H1 (cell line): ENCODE data around the gene RAD18. TPM values are rescaled to one million over a fixed set of nuclear protein-coding genes. Genes with fewer than 3 reads are reported as not detected.

Source experiments
- CTCF ChIA-PET: fragments of 300-600 bp; sonication (Branson Sonifier 250); formaldehyde crosslinking; loops from one replicate; lab custom pipeline; 2021; ENCODE audit not compliant: partially characterized antibody; lab: Charles Lee
- POLR2A ChIA-PET: fragments of 300-600 bp; sonication (Branson Sonifier 250); formaldehyde crosslinking; loops from one replicate; lab custom pipeline; 2021; ENCODE audit warnings: inconsistent platforms; ENCODE audit not compliant: partially characterized antibody; lab: Charles Lee
- DNase-seq, 2 experiments: peaks; one replicate each; pipeline versions ENCODE4 v3.0.0 to v3.0.0-alpha.2; 2010 to 2022; ENCODE audit warnings: low spot score in 2 of 2, low read depth in 1 of 2, mixed read lengths in 1 of 2
- FAIRE-seq: peaks from 2 replicates; lab custom pipeline; 2011; peaks lifted over from hg19 to GRCh38; lab: Jason Lieb, UNC
- H2AFZ ChIP-seq: 2 replicates; pipeline ENCODE4 v1.8.1; 2012; ENCODE audit warnings: low read length, inconsistent platforms
- H2AK5ac ChIP-seq: 2 replicates; pipeline ENCODE4 v1.6.1; 2013; ENCODE audit warnings: low read depth, low read length
- H2BK120ac ChIP-seq: replicated peaks from 2 replicates; pipeline ENCODE3; 2013; ENCODE audit warnings: low read depth, low read length, inconsistent platforms
- H2BK12ac ChIP-seq: 2 replicates; pipeline ENCODE4 v1.6.1; 2013; ENCODE audit warnings: low read depth, low read length
- H2BK15ac ChIP-seq: 2 replicates; pipeline ENCODE4 v1.6.1; 2013; ENCODE audit warnings: low read length
- H2BK20ac ChIP-seq: 2 replicates; pipeline ENCODE4 v1.6.1; 2013; ENCODE audit warnings: low read length
- H2BK5ac ChIP-seq: 2 replicates; pipeline ENCODE4 v1.6.1; 2013; ENCODE audit warnings: low read depth, low read length
- H3K14ac ChIP-seq: 2 replicates; pipeline ENCODE4 v1.6.1; 2013; ENCODE audit warnings: inconsistent platforms; ENCODE audit not compliant: insufficient read length
- H3K18ac ChIP-seq: 2 replicates; pipeline ENCODE4 v1.6.1; 2013; ENCODE audit warnings: low read length; ENCODE audit errors: extremely low read depth
- H3K23ac ChIP-seq: 2 replicates; pipeline ENCODE4 v1.6.1; 2013; ENCODE audit warnings: inconsistent platforms; ENCODE audit not compliant: insufficient read length
- H3K23me2 ChIP-seq: 2 replicates; pipeline ENCODE4 v1.6.1; 2013; ENCODE audit warnings: low read depth, low read length
- H3K27ac ChIP-seq: 2 replicates; pipeline ENCODE4 v1.6.1; 2011; ENCODE audit warnings: low read depth, low read length, inconsistent platforms
- H3K27me3 ChIP-seq, 4 experiments: replicated peaks in 1 of 4; 1 replicate in 1 of 4; 2 replicates in 3 of 4; pipeline versions ENCODE4 v1.6.1 to v1.8.1; 2011 to 2013; ENCODE audit warnings: low read length in 3 of 4, mild to moderate bottlenecking in 3 of 4, inconsistent platforms in 2 of 4, mixed read lengths in 2 of 4, moderate library complexity in 1 of 4; ENCODE audit not compliant: control insufficient read depth in 3 of 4, insufficient read depth in 3 of 4; ENCODE audit errors: extremely low read depth in 1 of 4
- H3K36me3 ChIP-seq, 4 experiments: 2 replicates each; pipeline versions ENCODE4 v1.6.1 to v1.8.1; 2011 to 2013; ENCODE audit warnings: mild to moderate bottlenecking in 4 of 4, low read length in 3 of 4, moderate library complexity in 2 of 4, control low read depth in 1 of 4, inconsistent platforms in 1 of 4; ENCODE audit not compliant: insufficient read depth in 4 of 4, control insufficient read depth in 2 of 4
- H3K4ac ChIP-seq: replicated peaks from 2 replicates; pipeline ENCODE3; 2013; ENCODE audit warnings: low read length, low read depth, mixed read lengths, inconsistent platforms; ENCODE audit not compliant: insufficient read length
- H3K4me1 ChIP-seq, 4 experiments: replicated peaks in 1 of 4; 1 replicate in 1 of 4; 2 replicates in 3 of 4; pipeline versions ENCODE4 v1.6.1 to v1.8.1; 2011 to 2013; ENCODE audit warnings: low read length in 3 of 4, inconsistent platforms in 2 of 4, mixed read lengths in 1 of 4; ENCODE audit not compliant: insufficient read depth in 4 of 4, control insufficient read depth in 3 of 4
- H3K4me2 ChIP-seq, 2 experiments: 2 replicates each; pipeline versions ENCODE4 v1.6.1 to v1.8.1; 2011 to 2013; ENCODE audit warnings: low read depth in 2 of 2, low read length in 2 of 2, control low read depth in 1 of 2, inconsistent platforms in 1 of 2, mild to moderate bottlenecking in 1 of 2; ENCODE audit not compliant: insufficient read depth in 1 of 2
- H3K4me3 ChIP-seq, 4 experiments: fragments of 200-600, 300-600 bp in 1 of 4; sonication (generic), shearing (Covaris generic), sonication (Bioruptor Twin) in 1 of 4; 2 replicates each; pipeline versions ENCODE4 v1.5.1 to v1.8.1; 2011 to 2016; ENCODE audit warnings: low read length in 4 of 4, low read depth in 3 of 4, control low read depth in 2 of 4, inconsistent platforms in 2 of 4, mild to moderate bottlenecking in 2 of 4, mixed read lengths in 1 of 4, moderate library complexity in 1 of 4; ENCODE audit not compliant: insufficient read depth in 2 of 4; ENCODE audit errors: extremely low read depth in 1 of 4
- H3K56ac ChIP-seq: replicated peaks from 2 replicates; pipeline ENCODE3; 2013; ENCODE audit warnings: low read depth, mild to moderate bottlenecking, mixed read lengths, low read length, inconsistent platforms; ENCODE audit not compliant: insufficient read length
- H3K79me1 ChIP-seq: 2 replicates; pipeline ENCODE4 v1.6.1; 2013; ENCODE audit warnings: low read depth, low read length, control low read depth
- H3K79me2 ChIP-seq, 2 experiments: 2 replicates each; pipeline versions ENCODE4 v1.6.1 to v1.8.1; 2012 to 2013; ENCODE audit warnings: low read length in 2 of 2, mild to moderate bottlenecking in 2 of 2, inconsistent platforms in 1 of 2; ENCODE audit not compliant: insufficient read depth in 2 of 2, control insufficient read depth in 1 of 2
- H3K9ac ChIP-seq, 4 experiments: replicated peaks in 1 of 4; 1 replicate in 1 of 4; 2 replicates in 3 of 4; pipeline versions ENCODE4 v1.6.1 to v1.8.1; 2011 to 2013; ENCODE audit warnings: low read depth in 3 of 4, low read length in 3 of 4, control low read depth in 2 of 4, mild to moderate bottlenecking in 2 of 4, moderate library complexity in 2 of 4, inconsistent platforms in 1 of 4; ENCODE audit errors: extremely low read depth in 1 of 4
- H3K9me3 ChIP-seq, 2 experiments: 2 replicates each; pipeline versions ENCODE4 v1.6.1 to v1.8.1; 2012 to 2013; ENCODE audit warnings: mild to moderate bottlenecking in 2 of 2, moderate library complexity in 2 of 2, control low read depth in 1 of 2, inconsistent platforms in 1 of 2, low read depth in 1 of 2, low read length in 1 of 2, mixed read lengths in 1 of 2; ENCODE audit not compliant: insufficient read depth in 2 of 2
- H4K20me1 ChIP-seq, 2 experiments: replicated peaks in 1 of 2; 2 replicates each; pipeline versions ENCODE3 to v1.8.1; 2011 to 2013; ENCODE audit warnings: inconsistent platforms in 2 of 2, low read length in 2 of 2, mild to moderate bottlenecking in 1 of 2; ENCODE audit not compliant: insufficient read depth in 2 of 2, control insufficient read depth in 1 of 2
- H4K5ac ChIP-seq: 2 replicates; pipeline ENCODE4 v1.6.1; 2013; ENCODE audit warnings: low read length, low read depth, mixed read lengths, inconsistent platforms; ENCODE audit not compliant: insufficient read length
- H4K8ac ChIP-seq: 2 replicates; pipeline ENCODE4 v1.8.0; 2013; ENCODE audit warnings: mild to moderate bottlenecking, moderate library complexity, low read length, inconsistent platforms; ENCODE audit not compliant: insufficient read depth; ENCODE audit errors: extremely low read depth
- H4K91ac ChIP-seq: replicated peaks from 2 replicates; pipeline ENCODE3; 2013; ENCODE audit warnings: low read length, mixed read lengths, inconsistent platforms; ENCODE audit not compliant: insufficient read length
- BCL11A ChIP-seq, 2 experiments: IDR thresholded peaks; one replicate each; pipeline ENCODE4 v1.6.1; 2011; ENCODE audit warnings: low read depth in 2 of 2, low read length in 2 of 2, mild to moderate bottlenecking in 2 of 2
- BRCA1 ChIP-seq: IDR thresholded peaks from 2 replicates; pipeline ENCODE4 v1.6.1; 2012; ENCODE audit warnings: low read depth, low read length, improper control_type of control experiment
- CBX8 ChIP-seq: fragments of 300-800, 300-1000 bp; sonication (generic); IDR thresholded peaks from 2 replicates; pipeline ENCODE4 v1.7.1; 2016; ENCODE audit warnings: low read depth, low read length, borderline replicate concordance
- CHD2 ChIP-seq: IDR thresholded peaks from 2 replicates; pipeline ENCODE4 v1.6.1; 2012; ENCODE audit warnings: low read length, improper control_type of control experiment
- CTBP2 ChIP-seq: IDR thresholded peaks from 2 replicates; pipeline ENCODE4 v1.7.0; 2011; ENCODE audit warnings: borderline replicate concordance, mild to moderate bottlenecking, moderate library complexity, mixed read lengths, low read length; ENCODE audit not compliant: insufficient read depth, insufficient read length
- FOSL1 ChIP-seq: IDR thresholded peaks from 2 replicates; pipeline ENCODE4 v1.6.1; 2011; ENCODE audit warnings: mild to moderate bottlenecking, low read depth, low read length, moderate library complexity; ENCODE audit not compliant: insufficient read depth
- GTF2F1 ChIP-seq: IDR thresholded peaks from 2 replicates; pipeline ENCODE4 v1.6.1; 2012; ENCODE audit warnings: low read depth, low read length, improper control_type of control experiment, borderline replicate concordance
- HDAC6 ChIP-seq: IDR thresholded peaks from one replicate; pipeline ENCODE4 v1.7.1; 2012; ENCODE audit warnings: low read depth, mild to moderate bottlenecking, inconsistent platforms, low read length, moderate library complexity
- KDM5A ChIP-seq: fragments of 200-600 bp; IDR thresholded peaks from 2 replicates; pipeline ENCODE4 v1.7.1; 2012; ENCODE audit warnings: mild to moderate bottlenecking, low read length, inconsistent platforms, mixed read lengths
- POLR2A ChIP-seq, 2 experiments: IDR thresholded peaks; 1 replicate in 1 of 2; 2 replicates in 1 of 2; pipeline ENCODE4 v1.6.1; 2011; ENCODE audit warnings: low read depth in 2 of 2, low read length in 2 of 2, mild to moderate bottlenecking in 2 of 2; ENCODE audit errors: control extremely low read depth in 1 of 2
- RAD21 ChIP-seq, 2 experiments: IDR thresholded peaks in 1 of 2; conservative IDR thresholded peaks in 1 of 2; 2 replicates each; pipeline ENCODE4 v1.6.1; 2011; ENCODE audit warnings: low read depth in 2 of 2, low read length in 2 of 2, improper control_type of control experiment in 1 of 2, inconsistent platforms in 1 of 2, mild to moderate bottlenecking in 1 of 2, moderate library complexity in 1 of 2
- RBBP5 ChIP-seq: IDR thresholded peaks from 2 replicates; pipeline ENCODE4 v1.7.1; 2012; ENCODE audit warnings: low read depth, mild to moderate bottlenecking, inconsistent platforms, low read length, moderate library complexity, borderline replicate concordance
- RFX5 ChIP-seq: IDR thresholded peaks from 2 replicates; pipeline ENCODE4 v1.6.1; 2011; ENCODE audit warnings: low read depth, low read length, improper control_type of control experiment, borderline replicate concordance
- SIN3A ChIP-seq, 2 experiments: IDR thresholded peaks in 1 of 2; conservative IDR thresholded peaks in 1 of 2; 2 replicates each; pipeline ENCODE4 v1.6.1; 2011 to 2012; ENCODE audit warnings: low read length in 2 of 2, improper control_type of control experiment in 1 of 2, low read depth in 1 of 2, mild to moderate bottlenecking in 1 of 2
- TBP ChIP-seq: IDR thresholded peaks from 2 replicates; pipeline ENCODE4 v1.6.1; 2011; ENCODE audit warnings: low read depth, low read length, improper control_type of control experiment
- TEAD4 ChIP-seq: IDR thresholded peaks from 2 replicates; pipeline ENCODE4 v1.6.1; 2012; ENCODE audit warnings: low read depth, low read length, inconsistent platforms, mixed read lengths
- polyA plus RNA-seq, 7 experiments: library from polyadenylated mRNA; depleted of rRNA in 3 of 7; stranded (reverse) in 5 of 7; unstranded in 2 of 7; fragments of >200 nt in 5 of 7; fragments of 200-250 nt in 2 of 7; gene quantifications; 1 replicate in 5 of 7; 2 replicates in 1 of 7; 4 replicates in 1 of 7; pipeline versions ENCODE4 v1.2.1 to v1.2.3, GENCODE V29; 2011 to 2013; ENCODE audit warnings: missing spikeins in 2 of 7, mixed read lengths in 2 of 7
- total RNA-seq: library from RNA; stranded (reverse); fragmentation: NEBNext Ultra II Directional; extraction: Animal tissue kit (Norgen Biotek cat#: 25700); gene quantifications from 2 replicates; pipeline ENCODE4 v1.2.1, GENCODE V29; 2021

The RAD18 gene
- total and polyA plus RNA-seq, 2 of the 8 experiments (the other 6 are each of a cell fraction or from before 2014, with no cell fraction given), result 13.0 to 23.2 TPM

GRCh38 chr3:8891303-8891702, 72.0 kb downstream of the RAD18 start:
- no peak overlapping the region for H2AK5ac ChIP-seq
- H4K5ac ChIP-seq, result no peak overlapping the region
- H2BK5ac ChIP-seq, result no peak overlapping the region
- no peak for DNase-seq
- no peaks in the 10 kb centered on the region for H3K79me2 ChIP-seq
- no peak overlapping the region for H3K9ac ChIP-seq
- FAIRE-seq, result no peak
- no peaks in the 10 kb centered on the region for H3K9me3 ChIP-seq
- TF ChIP-seq KDM5A, result no peak
- no peak for TF ChIP-seq TBP
- TF ChIP-seq FOSL1, result no peak
- TF ChIP-seq SIN3A (conservative IDR thresholded peaks at IDR 0.05 in 1 of 2, IDR thresholded peaks at IDR 0.05 in 1 of 2; ENCODE audit: low read depth in 1 of 2, low read length in 2 of 2), result no peak
- no peak for TF ChIP-seq RAD21 (IDR thresholded peaks at IDR 0.05 in 1 of 2, conservative IDR thresholded peaks at IDR 0.05 in 1 of 2; ENCODE audit: low read depth in 2 of 2, low read length in 2 of 2)
- TF ChIP-seq BRCA1, result no peak
- no peak for TF ChIP-seq TEAD4
- TF ChIP-seq CHD2, result no peak
- no peak for TF ChIP-seq RBBP5
- no peak for TF ChIP-seq HDAC6
- TF ChIP-seq CTBP2, result no peak
- TF ChIP-seq BCL11A (IDR thresholded peaks at IDR 0.05; ENCODE audit: low read depth in 2 of 2, low read length in 2 of 2), result no peak
- no peak for TF ChIP-seq RFX5
- TF ChIP-seq POLR2A (IDR thresholded peaks at IDR 0.05; ENCODE audit: control extremely low read depth in 1 of 2, low read depth in 2 of 2, low read length in 2 of 2), result no peak
- no peak for TF ChIP-seq CBX8
- TF ChIP-seq GTF2F1, result no peak
- no peak overlapping the region for H4K8ac ChIP-seq
- H2AFZ ChIP-seq, result no peak overlapping the region
- H3K27ac ChIP-seq, result no peak overlapping the region
- no peak overlapping the region for H3K14ac ChIP-seq
- no peak overlapping the region for H3K4ac ChIP-seq
- ChIA-PET POLR2A (no interaction called here), CTCF (no interaction called here)
- H3K27me3 ChIP-seq, result no peaks in the 10 kb centered on the region
- no peaks in the 10 kb centered on the region; a peak in 1 of 8 replicates for H3K36me3 ChIP-seq
- H2BK20ac ChIP-seq, result no peak overlapping the region
- H3K56ac ChIP-seq, result no peak overlapping the region
- no peak overlapping the region for H2BK120ac ChIP-seq
- no peak overlapping the region for H3K23ac ChIP-seq
- no peak overlapping the region for H4K91ac ChIP-seq
- no peak overlapping the region for H3K4me3 ChIP-seq
- no peak overlapping the region for H3K18ac ChIP-seq
- H3K79me1 ChIP-seq, result no peaks in the 10 kb centered on the region
- no peak overlapping the region for H2BK12ac ChIP-seq
- H4K20me1 ChIP-seq, result no peaks in the 10 kb centered on the region
- no peaks in the 10 kb centered on the region for H3K23me2 ChIP-seq
- H2BK15ac ChIP-seq, result no peak overlapping the region
- H3K4me1 ChIP-seq, result no peaks in the 10 kb centered on the region
- no peak overlapping the region for H3K4me2 ChIP-seq
